Neutrophil (primary cell): ENCODE measurements around the gene PALLD.

ENCODE experiments used
- H3K27ac ChIP-seq: fragments of 200-600 bp; sonication (generic); 2 replicates; pipeline ENCODE4 v1.5.1; 2016; ENCODE audit warnings: mild to moderate bottlenecking, moderate library complexity
- H3K27me3 ChIP-seq: fragments of 200-600 bp; sonication (generic); 2 replicates; pipeline ENCODE4 v1.6.0; 2016; ENCODE audit warnings: mild to moderate bottlenecking
- H3K36me3 ChIP-seq: fragments of 200-600 bp; sonication (generic); 2 replicates; pipeline ENCODE4 v1.5.1; 2017
- H3K4me1 ChIP-seq, 2 experiments: fragments of 200-600 bp in 1 of 2; sonication (generic) in 1 of 2; 1 replicate in 1 of 2; 2 replicates in 1 of 2; pipeline versions ENCODE4 v1.5.1 to v1.6.1; 2013 to 2016; ENCODE audit warnings: low read depth in 1 of 2, low read length in 1 of 2, mild to moderate bottlenecking in 1 of 2, moderate library complexity in 1 of 2; ENCODE audit not compliant: control insufficient read depth in 1 of 2, insufficient read depth in 1 of 2
- H3K4me3 ChIP-seq, 2 experiments: fragments of 200-600 bp in 1 of 2; sonication (generic) in 1 of 2; 1 replicate in 1 of 2; 2 replicates in 1 of 2; pipeline ENCODE4 v1.5.1; 2013 to 2016; ENCODE audit warnings: low read depth in 1 of 2, low read length in 1 of 2, mild to moderate bottlenecking in 1 of 2, moderate library complexity in 1 of 2
- H3K9me3 ChIP-seq: fragments of 200-600 bp; sonication (generic); 2 replicates; pipeline ENCODE4 v1.5.1; 2016
- TF ChIP-seq, protein P1 (sequence below): fragments of 200-600 bp; sonication (generic); IDR thresholded peaks from 2 replicates; pipeline ENCODE4 v1.5.1; 2016; ENCODE audit warnings: antibody characterized with exemption

Gene PALLD

DNA sequence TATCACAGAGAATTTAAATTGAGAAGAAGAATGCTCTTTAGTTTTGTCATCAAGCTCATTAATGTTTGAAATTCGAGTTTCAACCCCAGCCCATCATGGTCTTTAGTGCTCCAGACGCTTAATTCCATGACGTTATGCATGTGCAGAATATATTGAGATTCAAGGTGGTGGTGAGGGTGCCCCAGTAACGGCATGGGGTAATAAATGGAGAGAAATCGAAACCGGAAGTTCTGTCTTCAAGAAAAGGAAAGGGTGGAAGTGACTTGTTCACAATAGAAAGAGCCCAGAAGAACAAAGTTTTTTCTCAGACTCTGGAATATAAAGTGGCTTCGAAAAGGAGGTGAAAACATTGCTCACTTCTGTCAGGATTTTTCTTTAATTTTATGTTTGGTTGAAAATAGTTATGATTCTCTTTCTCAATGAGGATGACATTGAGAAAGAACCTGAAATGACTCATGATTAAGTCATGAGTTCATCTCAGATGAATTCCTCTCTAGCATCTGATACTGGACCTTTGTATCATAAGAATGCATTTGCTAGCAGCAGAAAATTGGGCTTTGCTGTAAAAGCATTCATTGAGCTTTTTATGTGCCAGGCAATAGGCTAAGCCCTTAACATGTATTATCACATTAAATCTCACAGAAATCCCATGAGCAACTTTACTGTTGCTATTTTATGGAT is 15.8 kb upstream of the PALLD start:
- peaks cover 43 to 47% of the 10 kb centered on the region in 2 experiments for H3K4me1 ChIP-seq
- TF ChIP-seq, protein P1, sequence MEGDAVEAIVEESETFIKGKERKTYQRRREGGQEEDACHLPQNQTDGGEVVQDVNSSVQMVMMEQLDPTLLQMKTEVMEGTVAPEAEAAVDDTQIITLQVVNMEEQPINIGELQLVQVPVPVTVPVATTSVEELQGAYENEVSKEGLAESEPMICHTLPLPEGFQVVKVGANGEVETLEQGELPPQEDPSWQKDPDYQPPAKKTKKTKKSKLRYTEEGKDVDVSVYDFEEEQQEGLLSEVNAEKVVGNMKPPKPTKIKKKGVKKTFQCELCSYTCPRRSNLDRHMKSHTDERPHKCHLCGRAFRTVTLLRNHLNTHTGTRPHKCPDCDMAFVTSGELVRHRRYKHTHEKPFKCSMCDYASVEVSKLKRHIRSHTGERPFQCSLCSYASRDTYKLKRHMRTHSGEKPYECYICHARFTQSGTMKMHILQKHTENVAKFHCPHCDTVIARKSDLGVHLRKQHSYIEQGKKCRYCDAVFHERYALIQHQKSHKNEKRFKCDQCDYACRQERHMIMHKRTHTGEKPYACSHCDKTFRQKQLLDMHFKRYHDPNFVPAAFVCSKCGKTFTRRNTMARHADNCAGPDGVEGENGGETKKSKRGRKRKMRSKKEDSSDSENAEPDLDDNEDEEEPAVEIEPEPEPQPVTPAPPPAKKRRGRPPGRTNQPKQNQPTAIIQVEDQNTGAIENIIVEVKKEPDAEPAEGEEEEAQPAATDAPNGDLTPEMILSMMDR, result no peak
- no peaks in the 10 kb centered on the region for H3K36me3 ChIP-seq

DNA sequence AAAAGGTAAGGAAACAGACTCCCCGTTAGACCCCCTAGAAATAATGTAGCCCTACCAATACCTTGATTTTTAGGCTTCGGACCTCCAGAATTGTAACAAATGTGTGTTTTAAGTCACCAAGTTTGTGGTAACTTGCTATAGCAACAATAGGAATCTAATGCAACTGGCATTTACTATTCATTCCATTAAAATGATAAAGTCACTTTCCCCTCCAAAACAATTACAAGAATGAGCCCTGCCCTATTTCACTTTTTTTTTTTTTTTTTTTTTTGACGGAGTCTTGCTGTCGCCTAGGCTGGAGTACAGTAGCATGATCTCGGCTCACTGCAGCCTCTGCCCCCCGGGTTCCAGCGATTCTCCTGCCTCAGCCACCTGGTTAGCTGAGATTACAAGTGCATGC is 13.0 kb upstream of the PALLD start:
- TF ChIP-seq, protein P1, result no peak
- peaks cover 28% of the 10 kb centered on the region in 2 experiments for H3K4me1 ChIP-seq
- H3K27me3 ChIP-seq, result no peaks in the 10 kb centered on the region
- no peaks in the 10 kb centered on the region for H3K9me3 ChIP-seq
- H3K36me3 ChIP-seq, result no peaks in the 10 kb centered on the region
- no peak overlapping the region for H3K27ac ChIP-seq
- no peak overlapping the region for H3K4me3 ChIP-seq

More for the DNA sequence above, 15.8 kb upstream of the PALLD start:
- Histone ChIP-seq H3K9me3 (no peaks in the 10 kb centered on the region), H3K27me3 (no peaks in the 10 kb centered on the region), H3K4me3 (peak overlapping the region; percentile 86 to 87), H3K27ac (peak overlapping the region; percentile 99)

DNA sequence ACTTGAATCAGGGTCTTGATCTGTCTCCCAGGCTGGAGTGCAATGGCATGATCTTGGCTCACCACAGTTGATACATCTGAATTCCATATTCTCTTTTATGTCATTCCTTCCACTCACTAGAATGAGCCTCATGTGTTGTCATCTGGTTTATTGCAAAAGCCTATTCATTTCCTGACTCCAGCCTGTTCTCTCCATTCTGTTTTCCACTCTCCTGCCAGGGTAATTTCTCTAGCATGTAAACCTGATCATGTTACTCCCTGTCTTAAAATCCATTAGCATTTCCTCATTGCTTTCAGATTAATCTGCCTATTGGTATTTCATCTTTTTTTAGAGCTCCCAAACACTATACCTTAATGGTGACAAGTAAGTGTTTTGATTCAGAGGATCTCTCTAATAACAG is 12.2 kb upstream of the PALLD start:
- no peaks in the 10 kb centered on the region for H3K9me3 ChIP-seq
- no peak overlapping the region for H3K27ac ChIP-seq
- TF ChIP-seq, protein P1, result no peak
- H3K4me3 ChIP-seq, result no peak overlapping the region
- no peaks in the 10 kb centered on the region for H3K36me3 ChIP-seq
- H3K4me1 ChIP-seq, result peaks cover 19 to 20% of the 10 kb centered on the region in 2 experiments
- no peaks in the 10 kb centered on the region for H3K27me3 ChIP-seq

DNA sequence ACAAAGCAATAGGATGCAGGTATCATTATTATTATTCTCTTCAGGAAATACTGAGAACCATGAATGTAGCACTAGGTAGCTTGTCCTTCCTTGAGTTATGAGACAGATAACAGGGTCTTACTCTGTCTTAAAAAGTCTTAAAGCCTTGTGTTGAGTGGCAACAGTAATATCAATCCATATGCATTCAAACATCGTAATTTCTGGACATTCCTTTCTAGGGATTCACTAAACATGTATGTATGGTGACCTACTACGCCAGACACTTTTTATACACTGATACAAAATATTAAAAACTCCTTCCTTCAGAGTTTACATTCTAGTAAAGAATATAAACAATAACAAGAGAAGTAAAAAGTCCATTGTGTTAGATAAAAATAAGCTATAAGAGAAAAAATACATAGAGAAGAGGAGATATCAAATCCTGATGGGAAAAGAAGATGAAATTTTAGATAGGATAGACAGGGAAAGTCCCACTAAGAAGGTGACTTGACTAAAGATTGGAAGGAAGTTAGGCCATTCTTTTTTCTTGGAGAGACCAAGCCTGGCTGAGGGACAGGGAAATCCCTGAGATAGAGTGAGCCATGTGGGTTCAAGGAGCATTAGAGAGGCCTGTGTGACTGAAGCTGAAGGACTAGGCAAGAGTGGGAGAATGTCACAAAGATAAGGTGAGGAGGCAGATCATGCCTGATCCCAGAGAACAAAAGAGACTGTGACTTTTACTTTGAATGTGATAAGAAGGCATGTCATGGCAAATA is 11.5 kb upstream of the PALLD start:
- Histone ChIP-seq H3K4me1 (peaks cover 19 to 20% of the 10 kb centered on the region in 2 experiments), H3K4me3 (no peak overlapping the region), H3K9me3 (no peaks in the 10 kb centered on the region), H3K36me3 (no peaks in the 10 kb centered on the region), H3K27me3 (no peaks in the 10 kb centered on the region), H3K27ac (no peak overlapping the region)
- TF ChIP-seq, protein P1, result no peak

DNA sequence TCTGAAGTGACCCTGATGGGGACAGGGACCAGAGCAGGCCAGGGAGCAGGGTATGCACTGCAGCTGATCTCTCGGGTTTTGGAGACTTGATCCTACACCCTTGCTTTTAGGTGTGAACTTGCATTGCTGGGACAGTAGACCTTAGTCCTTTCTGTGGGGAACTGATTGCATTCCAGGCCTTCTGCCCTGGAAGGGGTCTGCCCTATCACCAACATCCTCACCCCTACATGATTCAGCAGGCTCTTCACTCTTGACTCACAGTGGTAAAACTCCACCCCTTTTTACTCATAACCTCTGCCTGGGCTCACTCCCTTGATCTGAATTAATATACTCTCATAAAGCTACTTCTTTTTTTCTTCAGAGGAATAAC is 10.0 kb upstream of the PALLD start:
- Histone ChIP-seq H3K4me3 (no peak overlapping the region), H3K27ac (no peak overlapping the region), H3K9me3 (no peaks in the 10 kb centered on the region), H3K4me1 (peaks cover 5 to 6% of the 10 kb centered on the region in 2 experiments), H3K27me3 (no peaks in the 10 kb centered on the region), H3K36me3 (no peaks in the 10 kb centered on the region)
- TF ChIP-seq, protein P1, result no peak
